GM18526 (cell line): ENCODE data around the gene GAGE12H.
"Not testable (repeated sequence)": the region's sequence is repeated elsewhere in the genome, so short reads cannot be mapped to it uniquely, and the experiment has no call there.

ENCODE experiments used
- POLR2A ChIP-seq: IDR thresholded peaks from 3 replicates; pipeline ENCODE4 v1.6.1; 2011; ENCODE audit not compliant: insufficient read length; ENCODE audit errors: extremely low read depth

GAGE12H gene

GRCh38 chrX:49579649-49580048 lies at the start of gene GAGE12H:
GAGE12H (plus strand) TSS chrX:49579949; CDS start chrX:49581104, 1,155 bp downstream.
- TF ChIP-seq POLR2A: not testable (repeated sequence)

GRCh38 chrX:49531877-49532276 lies 47.9 kb upstream of the GAGE12H start, which contains the start of gene GAGE12C:
GAGE12C (plus strand) TSS chrX:49532177; CDS start chrX:49533332, 1,155 bp downstream.
- not testable (repeated sequence) for TF ChIP-seq POLR2A

GRCh38 chrX:49541433-49541832 lies 38.3 kb upstream of the GAGE12H start, which contains the start of gene GAGE12D:
GAGE12D (plus strand) TSS chrX:49541733; CDS start chrX:49542888, 1,155 bp downstream.
- not testable (repeated sequence) for TF ChIP-seq POLR2A

- TF ChIP-seq POLR2A: not testable (repeated sequence)
Observed at GRCh38 chrX:49550989-49551388, 28.8 kb upstream of the GAGE12H start, which contains the start of gene GAGE12E. GAGE12E (plus strand) TSS chrX:49551289; CDS start chrX:49552444, 1,155 bp downstream.

GRCh38 chrX:49560542-49560941 lies 19.2 kb upstream of the GAGE12H start, which contains the start of gene GAGE12F:
GAGE12F (plus strand) TSS chrX:49560842; CDS start chrX:49561997, 1,155 bp downstream.
- TF ChIP-seq POLR2A: not testable (repeated sequence)

GRCh38 chrX:49570100-49570499 lies 9.6 kb upstream of the GAGE12H start, which contains the start of gene GAGE12G:
GAGE12G (plus strand) TSS chrX:49570400; CDS start chrX:49571555, 1,155 bp downstream.
- TF ChIP-seq POLR2A: not testable (repeated sequence)

- not testable (repeated sequence) for TF ChIP-seq POLR2A
Observed at GRCh38 chrX:49589196-49589595, 9.4 kb downstream of the GAGE12H start, which contains the start of gene GAGE2A. GAGE2A (plus strand) TSS chrX:49589496; CDS start chrX:49590651, 1,155 bp downstream.

- TF ChIP-seq POLR2A: not testable (repeated sequence)
Observed at GRCh38 chrX:49598720-49599119, 19.0 kb downstream of the GAGE12H start, which contains the start of gene GAGE1. GAGE1 (plus strand) TSS chrX:49599020; CDS start chrX:49600175, 1,155 bp downstream.

- TF ChIP-seq POLR2A: no peak
Observed at GRCh38 chrX:49610718-49611310, 31.1 kb downstream of the GAGE12H start.

- TF ChIP-seq POLR2A: no peak
Observed at GRCh38 chrX:49618574-49618973, 38.8 kb downstream of the GAGE12H start.

GRCh38 chrX:49627086-49627777 lies 47.5 kb downstream of the GAGE12H start:
- TF ChIP-seq POLR2A: no peak
